Muscle of leg (tissue), 11 donors: ENCODE results near the gene PHLDB3. TPM values are rescaled to one million over a fixed set of nuclear protein-coding genes. Genes with fewer than 3 reads are reported as not detected.
"Not testable (repeated sequence)": the region's sequence is repeated elsewhere in the genome, so short reads cannot be mapped to it uniquely, and the experiment has no call there.

ENCODE experiments used
- DNase-seq: peaks from one replicate; pipeline ENCODE4 v3.0.0; 2013
- H3K27ac ChIP-seq: one replicate; pipeline ENCODE4 v1.5.1; 2013; ENCODE audit warnings: mild to moderate bottlenecking, low read length, control low read depth
- H3K27me3 ChIP-seq: one replicate; pipeline ENCODE4 v1.6.1; 2013; ENCODE audit warnings: low read length; ENCODE audit not compliant: control insufficient read depth, insufficient read depth
- H3K36me3 ChIP-seq: one replicate; pipeline ENCODE4 v1.6.1; 2013; ENCODE audit warnings: low read length; ENCODE audit not compliant: control insufficient read depth, insufficient read depth
- H3K4me1 ChIP-seq: one replicate; pipeline ENCODE4 v1.6.1; 2013; ENCODE audit warnings: low read length; ENCODE audit not compliant: control insufficient read depth, insufficient read depth
- H3K4me3 ChIP-seq: one replicate; pipeline ENCODE4 v1.5.1; 2013; ENCODE audit warnings: low read length, control low read depth
- H3K9me3 ChIP-seq: replicated peaks from 2 replicates; pipeline ENCODE4 v1.6.1; 2013; ENCODE audit warnings: low read depth, low read length; ENCODE audit not compliant: control insufficient read depth
- WGBS: methylation state at CpG from one replicate; pipeline ENCODE4 v1.1.5; 2013; ENCODE audit warnings: missing lambda C conversion rate; ENCODE audit not compliant: insufficient coverage; 5-methylcytosine and 5-hydroxymethylcytosine counted together
- polyA plus RNA-seq, 8 donors: library from polyadenylated mRNA; unstranded; fragments of 120-200 nt; gene quantifications; one replicate each; pipeline versions ENCODE4 v1.2.1 to v1.2.3, GENCODE V29; 2013; ENCODE audit warnings: inconsistent platforms in 1 of 8, low replicate concordance in 1 of 8; ENCODE audit not compliant: insufficient read length in 8 of 8, insufficient read depth in 1 of 8
- total RNA-seq: library from RNA; stranded (reverse); fragments of 120-200 nt; gene quantifications from one replicate; pipeline ENCODE4 v1.2.4, GENCODE V29; 2013

Gene PHLDB3
- total and polyA plus RNA-seq, 9 donors: 2.8 to 8.0 (median 4.6) TPM

DNA sequence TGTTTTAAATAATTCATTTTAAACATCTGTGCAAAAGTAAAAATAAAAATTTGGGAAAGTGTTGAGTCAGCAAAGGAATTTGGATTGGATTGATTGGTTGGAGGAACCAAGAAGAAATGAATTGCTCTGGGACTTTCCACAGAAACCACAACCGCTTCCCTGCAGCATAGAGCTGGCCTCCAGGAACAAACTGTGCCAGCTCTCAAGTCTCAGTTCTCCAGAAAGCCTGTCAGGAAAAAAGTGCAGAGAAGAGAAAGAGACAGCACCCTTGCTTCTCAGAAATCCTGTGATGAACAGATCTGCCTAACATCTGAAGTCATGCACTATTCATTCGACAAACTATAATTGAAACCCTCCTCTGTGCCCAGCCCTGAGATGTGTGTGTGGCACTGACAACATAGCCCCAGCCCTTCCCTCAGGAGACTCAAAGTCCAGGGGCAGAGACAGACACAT is 54.0 kb downstream of the PHLDB3 start:
- H3K27me3 ChIP-seq: peaks cover 4% of the 10 kb centered on the region
- no peak for DNase-seq
- no peak overlapping the region for H3K27ac ChIP-seq
- H3K4me3 ChIP-seq: no peak overlapping the region
- H3K36me3 ChIP-seq: no peaks in the 10 kb centered on the region
- no peaks in the 10 kb centered on the region for H3K9me3 ChIP-seq
- no peaks in the 10 kb centered on the region for H3K4me1 ChIP-seq
- WGBS: 83% methylated on average over 1 of the region's 2 CpGs

- Histone ChIP-seq H3K27ac (no peak overlapping the region), H3K4me1 (no peaks in the 10 kb centered on the region), H3K27me3 (no peaks in the 10 kb centered on the region), H3K36me3 (no peaks in the 10 kb centered on the region), H3K4me3 (no peak overlapping the region), H3K9me3 (no peaks in the 10 kb centered on the region)
- WGBS: 86% methylated on average over 8 of the region's 9 CpGs
- no peak for DNase-seq
Observed at GRCh38 chr19:43447655-43448054, 56.9 kb downstream of the PHLDB3 start.

DNA sequence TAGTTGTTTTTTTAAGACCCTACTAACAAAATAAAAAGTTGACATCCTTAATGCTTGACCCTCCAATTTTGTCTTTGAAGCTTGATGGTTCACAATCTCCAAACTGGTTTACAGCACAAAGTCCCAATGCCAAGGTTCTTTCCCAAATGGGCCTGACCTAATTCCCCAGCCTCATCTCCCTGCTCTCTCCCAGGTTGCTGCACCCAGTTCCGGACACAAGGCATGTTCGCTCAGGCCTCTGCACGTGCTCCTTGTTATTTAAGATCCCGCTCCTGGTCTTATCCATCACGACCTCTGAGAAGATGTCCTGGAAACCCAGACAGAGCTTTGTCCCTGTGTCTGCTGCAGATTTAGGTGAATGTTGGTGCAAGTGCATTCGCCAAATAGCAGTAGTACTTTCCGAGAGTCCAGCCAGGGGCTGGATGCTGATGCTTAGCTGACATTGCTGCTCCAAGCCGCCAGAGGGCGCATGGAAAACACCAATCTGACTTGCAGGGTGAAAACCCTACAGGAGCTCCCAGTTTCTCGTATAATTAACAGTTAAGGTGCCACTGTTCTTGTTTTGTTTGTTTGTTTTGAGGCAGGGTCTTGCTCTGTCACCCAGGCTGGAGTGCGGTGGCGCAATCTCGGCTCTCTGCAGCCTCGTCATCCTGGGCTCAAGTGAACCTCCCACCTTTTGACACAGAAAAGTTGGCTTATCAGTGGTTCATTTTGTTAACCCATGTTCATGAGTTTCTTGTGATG is 57.6 kb downstream of the PHLDB3 start:
- H3K27me3 ChIP-seq: no peaks in the 10 kb centered on the region
- peak; percentile 85 for DNase-seq
- no peak overlapping the region for H3K27ac ChIP-seq
- H3K36me3 ChIP-seq: no peaks in the 10 kb centered on the region
- H3K4me3 ChIP-seq: no peak overlapping the region
- no peaks in the 10 kb centered on the region for H3K9me3 ChIP-seq
- 37% methylated on average over 9 of the region's 14 CpGs for WGBS
- H3K4me1 ChIP-seq: no peaks in the 10 kb centered on the region

- WGBS: 82% methylated on average over 1 of the region's 2 CpGs
- Histone ChIP-seq H3K27ac (no peak overlapping the region), H3K4me1 (no peaks in the 10 kb centered on the region), H3K4me3 (no peak overlapping the region), H3K27me3 (no peaks in the 10 kb centered on the region), H3K36me3 (no peaks in the 10 kb centered on the region), H3K9me3 (no peaks in the 10 kb centered on the region)
- DNase-seq: no peak
Observed at GRCh38 chr19:43445426-43445825, 59.1 kb downstream of the PHLDB3 start.

DNA sequence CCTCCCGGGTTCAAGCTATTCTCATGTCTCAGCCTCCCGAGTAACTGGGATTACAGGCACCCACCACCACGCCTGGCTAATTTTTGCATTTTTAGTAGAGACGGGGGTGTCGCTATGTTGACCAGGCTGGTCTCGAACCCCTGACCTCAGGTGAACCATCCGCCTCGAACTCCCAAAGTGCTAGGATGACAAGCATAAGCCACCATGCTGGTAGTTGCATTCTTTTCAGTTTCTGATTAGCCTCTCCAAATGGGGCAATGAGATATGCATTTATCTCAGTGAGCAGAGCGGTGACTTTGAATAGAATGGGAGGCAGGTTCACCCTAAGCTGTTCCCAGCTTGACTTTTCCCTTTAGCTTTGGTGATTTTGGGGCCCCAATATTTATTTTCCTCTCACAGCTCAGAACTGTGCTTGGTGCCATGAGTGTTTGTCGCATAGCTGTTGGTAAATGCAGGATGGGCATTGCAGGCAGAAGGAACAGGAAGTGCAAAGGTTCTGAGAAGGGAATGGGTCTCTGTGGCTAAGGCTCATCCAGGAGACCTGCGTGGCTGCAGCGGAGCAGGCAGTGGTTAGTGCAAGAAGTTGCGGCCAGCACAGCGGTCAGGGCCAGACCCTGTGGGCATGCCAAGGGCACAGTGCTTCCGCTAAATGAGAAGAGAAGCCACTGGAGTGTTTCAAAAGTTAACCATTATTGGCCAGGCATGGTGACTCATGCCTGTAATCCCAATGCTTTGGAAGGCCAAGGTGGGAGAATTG is 59.8 kb downstream of the PHLDB3 start:
- Histone ChIP-seq H3K4me1 (peaks cover under 1% of the 10 kb centered on the region), H3K36me3 (no peaks in the 10 kb centered on the region), H3K9me3 (no peaks in the 10 kb centered on the region), H3K4me3 (no peak overlapping the region), H3K27ac (no peak overlapping the region), H3K27me3 (no peaks in the 10 kb centered on the region)
- DNase-seq: no peak
- 88% methylated on average over 14 of the region's 15 CpGs for WGBS

- DNase-seq, H3K4me3 ChIP-seq, H3K36me3 ChIP-seq, H3K27ac ChIP-seq, H3K9me3 ChIP-seq, H3K4me1 ChIP-seq, H3K27me3 ChIP-seq: not testable (repeated sequence)
- 82% methylated on average over 5 of the region's 9 CpGs for WGBS
Observed at GRCh38 chr19:43444091-43444490, 60.5 kb downstream of the PHLDB3 start.

GRCh38 chr19:43441716-43442115 is 62.8 kb downstream of the PHLDB3 start:
- no CpG with 5 or more reads among the region's 3 CpGs for WGBS
- Histone ChIP-seq H3K36me3 (no peaks in the 10 kb centered on the region), H3K27me3 (no peaks in the 10 kb centered on the region), H3K9me3 (no peaks in the 10 kb centered on the region), H3K4me1 (peaks cover 9% of the 10 kb centered on the region), H3K27ac (no peak overlapping the region), H3K4me3 (no peak overlapping the region)
- DNase-seq: no peak

GRCh38 chr19:43439709-43440063 is 64.9 kb downstream of the PHLDB3 start:
- H3K27me3 ChIP-seq: no peaks in the 10 kb centered on the region
- H3K4me3 ChIP-seq: no peak overlapping the region
- no peaks in the 10 kb centered on the region for H3K36me3 ChIP-seq
- no peaks in the 10 kb centered on the region for H3K9me3 ChIP-seq
- H3K4me1 ChIP-seq: peaks cover 9% of the 10 kb centered on the region
- no peak for DNase-seq
- peak overlapping the region; percentile 20 for H3K27ac ChIP-seq

GRCh38 chr19:43439032-43439708 is 65.4 kb downstream of the PHLDB3 start:
- Histone ChIP-seq H3K4me1 (peaks cover 9% of the 10 kb centered on the region), H3K9me3 (no peaks in the 10 kb centered on the region), H3K4me3 (no peak overlapping the region), H3K36me3 (no peaks in the 10 kb centered on the region), H3K27ac (peak overlapping the region; percentile 20), H3K27me3 (no peaks in the 10 kb centered on the region)
- WGBS: 71% methylated on average over 5 of the region's 14 CpGs
- DNase-seq: peak; percentile 64

DNA sequence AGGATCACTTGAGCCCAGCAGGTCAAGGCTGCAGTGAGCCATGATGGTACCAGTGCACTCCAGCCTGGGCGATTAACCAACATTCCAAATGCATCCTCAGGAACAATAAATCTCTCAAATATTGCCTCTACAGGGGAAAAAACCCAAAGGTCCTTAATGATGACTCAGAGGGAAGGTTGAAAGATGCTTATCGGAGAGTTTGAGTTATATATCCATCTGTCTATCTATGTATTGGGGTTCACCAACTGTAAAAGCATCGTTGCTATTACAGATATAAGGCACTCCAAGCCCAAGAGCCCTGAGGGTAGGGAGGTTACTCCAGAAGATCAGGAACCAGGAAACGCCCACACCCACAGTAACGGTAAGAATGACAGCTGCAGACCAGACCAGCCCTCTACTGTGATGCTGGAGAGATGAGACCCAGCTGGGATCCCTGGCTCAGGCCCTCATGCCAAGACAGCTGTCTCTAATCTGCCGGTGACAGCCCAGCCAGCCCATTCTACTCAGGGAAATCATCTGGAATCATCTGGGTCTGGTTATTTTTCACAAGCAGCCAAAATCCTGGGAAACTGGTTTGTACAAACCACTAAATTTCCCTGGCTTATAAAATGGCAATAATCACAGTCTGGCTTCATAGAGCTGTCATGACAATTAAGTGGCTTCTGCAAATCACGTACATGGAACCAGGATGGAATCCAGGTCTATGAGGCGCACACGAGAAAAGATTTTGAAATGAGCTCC is 66.1 kb downstream of the PHLDB3 start:
- no peak overlapping the region for H3K4me3 ChIP-seq
- H3K36me3 ChIP-seq: no peaks in the 10 kb centered on the region
- H3K27ac ChIP-seq: peak overlapping the region; percentile 39
- peaks cover 9% of the 10 kb centered on the region for H3K4me1 ChIP-seq
- WGBS: 4% methylated on average over 2 of the region's 9 CpGs
- H3K9me3 ChIP-seq: no peaks in the 10 kb centered on the region
- H3K27me3 ChIP-seq: no peaks in the 10 kb centered on the region
- peak; percentile 86 for DNase-seq
